ENCODE measurements around the gene DR1. TPM values are rescaled to one million over a fixed set of nuclear protein-coding genes. Genes with fewer than 3 reads are reported as not detected.
"Not testable (repeated sequence)": the region's sequence is repeated elsewhere in the genome, so short reads cannot be mapped to it uniquely, and the experiment has no call there.

Gene DR1
- total and polyA plus RNA-seq, 10 of the 15 experiments (the other 5 are each of a cell fraction or from before 2014, with no cell fraction given), result 7.4 to 56.1 (median 35.4) TPM

DNA sequence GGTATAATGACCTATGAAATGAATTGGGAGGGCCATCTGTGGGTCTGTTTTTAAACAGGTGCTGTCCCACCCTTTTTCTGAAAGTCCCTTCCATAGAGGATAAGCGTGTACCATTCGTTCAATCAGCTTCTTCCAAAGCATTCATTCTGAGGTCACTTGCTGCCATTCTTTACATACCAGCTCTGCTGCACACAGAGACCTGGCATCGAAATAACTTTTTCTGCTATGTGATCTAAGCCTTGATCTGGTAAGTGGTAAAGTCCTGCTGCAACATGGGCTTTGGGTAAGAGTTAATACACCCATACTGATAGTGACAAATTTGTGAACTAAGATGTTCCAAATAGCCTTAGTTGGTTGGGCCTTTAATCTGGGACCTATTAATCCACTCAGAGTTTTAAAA lies 38.9 kb downstream of the DR1 start:
- Histone ChIP-seq H4K20me1 (ENCODE audit: control insufficient read depth, insufficient read depth) (no peaks in the 10 kb centered on the region), H3K27me3 (replicated peaks in 1 of 2; ENCODE audit: control insufficient read depth in 2 of 2, insufficient read depth in 2 of 2, low read length in 1 of 2) (no peaks in the 10 kb centered on the region), H3K79me2 (ENCODE audit: control insufficient read depth, insufficient read depth, low read length) (no peaks in the 10 kb centered on the region), H3K9ac (ENCODE audit: control insufficient read depth, insufficient read depth, low read length) (no peak overlapping the region), H3K27ac (ENCODE audit: control insufficient read depth, insufficient read depth) (no peak overlapping the region), H3K4me3 (no peak overlapping the region), H2AFZ (ENCODE audit: control insufficient read depth, low read depth, low read length) (no peak overlapping the region), H3K4me2 (ENCODE audit: control insufficient read depth, insufficient read depth) (no peak overlapping the region), H3K36me3 (ENCODE audit: control insufficient read depth in 2 of 2, insufficient read depth in 2 of 2, low read length in 1 of 2) (no peaks in the 10 kb centered on the region), H3K4me1 (ENCODE audit: control insufficient read depth, insufficient read depth, low read length) (no peaks in the 10 kb centered on the region), H3K9me3 (replicated peaks; ENCODE audit: control insufficient read depth, insufficient read depth, low read length) (peaks cover 3% of the 10 kb centered on the region; the same call in 1 of the 3 replicates)
- ChIA-PET CTCF (no interaction called here), SMC1A (ENCODE audit: uncharacterized antibody, unreplicated experiment) (interaction anchor here (0.6 to 1.1 kb wide), 2 partner anchors 8 to 101 kb away, joined by 3 read pairs; no protein-coding TSS in a partner anchor), RAD21 (ENCODE audit: unreplicated experiment) (no interaction called here), POLR2A (no interaction called here)
- intact Hi-C loops (cut with micrococcal nuclease; ENCODE audit: unreplicated experiment) (no loop called here), in situ Hi-C loops (cut with MboI) (no loop called here)
- TF ChIP-seq MEF2A (IDR thresholded peaks at IDR 0.05; ENCODE audit: insufficient read depth, low read depth, low read length) (no peak), ZNF622 (IDR thresholded peaks at IDR 0.05) (no peak), SPI1 (IDR thresholded peaks at IDR 0.05; ENCODE audit: borderline replicate concordance, insufficient read depth, low read depth, low read length) (no peak), CBX3 (IDR thresholded peaks at IDR 0.05; ENCODE audit: borderline replicate concordance, low read depth) (no peak), ZNF207 (IDR thresholded peaks at IDR 0.05; ENCODE audit: borderline replicate concordance) (no peak), IRF4 (IDR thresholded peaks at IDR 0.05; ENCODE audit: low read depth, low read length) (no peak), RFX5 (IDR thresholded peaks at IDR 0.05; ENCODE audit: low read depth, low read length) (no peak), ZBED1 (IDR thresholded peaks at IDR 0.05; ENCODE audit: borderline replicate concordance) (no peak), HCFC1 (IDR thresholded peaks at IDR 0.05; ENCODE audit: low read length) (no peak)
- TF ChIP-seq, protein P1, sequence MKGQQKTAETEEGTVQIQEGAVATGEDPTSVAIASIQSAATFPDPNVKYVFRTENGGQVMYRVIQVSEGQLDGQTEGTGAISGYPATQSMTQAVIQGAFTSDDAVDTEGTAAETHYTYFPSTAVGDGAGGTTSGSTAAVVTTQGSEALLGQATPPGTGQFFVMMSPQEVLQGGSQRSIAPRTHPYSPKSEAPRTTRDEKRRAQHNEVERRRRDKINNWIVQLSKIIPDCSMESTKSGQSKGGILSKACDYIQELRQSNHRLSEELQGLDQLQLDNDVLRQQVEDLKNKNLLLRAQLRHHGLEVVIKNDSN (IDR thresholded peaks at IDR 0.05; ENCODE audit: borderline replicate concordance, extremely low read length, insufficient read depth, low read depth, low read length), result no peak
- ATAC-seq, result no peak
- BruUV-seq (replicated peaks), result no TSS peak
- 60% methylated on average over 3 of the region's 3 CpGs for WGBS (ENCODE audit: insufficient coverage, insufficient replicate concordance, low lambda C conversion rate, missing lambda C conversion rate)
- DNase-seq (ENCODE audit: low read depth, low spot score), result no peak
- no peak for FAIRE-seq

DNA sequence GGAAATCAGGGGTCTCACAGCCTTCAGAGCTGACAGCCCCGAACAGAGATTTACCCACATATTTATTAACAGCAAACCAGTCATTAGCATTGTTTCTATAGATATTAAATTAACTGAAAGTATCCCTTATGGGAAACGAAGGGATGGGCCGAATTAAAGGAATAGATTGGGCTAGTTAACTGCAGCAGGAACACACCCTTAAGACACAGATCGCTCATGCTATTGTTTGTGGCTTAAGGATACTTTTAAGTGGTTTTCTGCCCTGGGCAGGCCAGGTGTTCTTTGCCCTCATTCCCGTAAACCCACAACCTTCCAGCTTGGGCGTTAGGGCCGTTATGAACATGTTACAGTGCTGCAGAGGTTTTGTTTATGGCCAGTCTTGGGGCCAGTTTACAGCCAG lies 40.6 kb downstream of the DR1 start:
- H3K27ac ChIP-seq (ENCODE audit: control insufficient read depth, insufficient read depth); in situ Hi-C loops (cut with MboI); H3K4me2 ChIP-seq (ENCODE audit: control insufficient read depth, insufficient read depth); ATAC-seq; H3K79me2 ChIP-seq (ENCODE audit: control insufficient read depth, insufficient read depth, low read length); BruUV-seq (replicated peaks); DNase-seq (ENCODE audit: low read depth, low spot score); H3K36me3 ChIP-seq (ENCODE audit: control insufficient read depth in 2 of 2, insufficient read depth in 2 of 2, low read length in 1 of 2); SMC1A ChIA-PET (ENCODE audit: uncharacterized antibody, unreplicated experiment); POLR2A ChIA-PET; RAD21 ChIA-PET (ENCODE audit: unreplicated experiment); intact Hi-C loops (cut with micrococcal nuclease; ENCODE audit: unreplicated experiment); H2AFZ ChIP-seq (ENCODE audit: control insufficient read depth, low read depth, low read length); H3K27me3 ChIP-seq (replicated peaks in 1 of 2; ENCODE audit: control insufficient read depth in 2 of 2, insufficient read depth in 2 of 2, low read length in 1 of 2); H3K4me1 ChIP-seq (ENCODE audit: control insufficient read depth, insufficient read depth, low read length); H3K9me3 ChIP-seq (replicated peaks; ENCODE audit: control insufficient read depth, insufficient read depth, low read length); FAIRE-seq; H4K20me1 ChIP-seq (ENCODE audit: control insufficient read depth, insufficient read depth); CTCF ChIA-PET; H3K9ac ChIP-seq (ENCODE audit: control insufficient read depth, insufficient read depth, low read length); H3K4me3 ChIP-seq: not testable (repeated sequence)
- 87% methylated on average over 7 of the region's 7 CpGs for WGBS (ENCODE audit: insufficient coverage, insufficient replicate concordance, low lambda C conversion rate, missing lambda C conversion rate)

Data from GM12878 (cell line).